Neural crest cell (in vitro differentiated cells): ENCODE results near the gene ADRA2B. TPM values are rescaled to one million over a fixed set of nuclear protein-coding genes. Genes with fewer than 3 reads are reported as not detected.

Experiments used
- DNase-seq: peaks from one replicate; pipeline ENCODE4 v3.0.0; 2021; ENCODE audit warnings: low read depth, mixed read lengths, low spot score
- H3K27ac Mint-ChIP-seq: one replicate; pipeline ENCODE4 v1.8.0; 2021; ENCODE audit warnings: mild to moderate bottlenecking, mixed read lengths; ENCODE audit not compliant: unreplicated experiment
- H3K27me3 Mint-ChIP-seq: 2 replicates; pipeline ENCODE4 v1.8.0; 2021; ENCODE audit warnings: low read depth, mild to moderate bottlenecking, mixed read lengths
- H3K36me3 Mint-ChIP-seq: 2 replicates; pipeline ENCODE4 v1.8.0; 2021; ENCODE audit warnings: low read depth, mild to moderate bottlenecking, mixed read lengths
- H3K4me1 Mint-ChIP-seq: 2 replicates; pipeline ENCODE4 v1.8.0; 2021; ENCODE audit warnings: mixed read lengths
- H3K4me3 Mint-ChIP-seq: one replicate; pipeline ENCODE4 v1.8.0; 2021; ENCODE audit warnings: mild to moderate bottlenecking, mixed read lengths
- H3K9me3 Mint-ChIP-seq: 2 replicates; pipeline ENCODE4 v1.8.0; 2021; ENCODE audit warnings: mixed read lengths
- total RNA-seq: library from RNA; stranded (reverse); gene quantifications from 2 replicates; pipeline ENCODE4 v1.2.1, GENCODE V29; 2021
- TF ChIP-seq, protein P1 (sequence below): fragments of 200-600 bp; sonication (generic); conservative IDR thresholded peaks from 2 replicates; pipeline ENCODE4 v1.5.0; 2021; ENCODE audit warnings: antibody characterized with exemption, mild to moderate bottlenecking

The ADRA2B gene
- total RNA-seq, 1 donor from 2014 or later, result 0.79 TPM

DNA sequence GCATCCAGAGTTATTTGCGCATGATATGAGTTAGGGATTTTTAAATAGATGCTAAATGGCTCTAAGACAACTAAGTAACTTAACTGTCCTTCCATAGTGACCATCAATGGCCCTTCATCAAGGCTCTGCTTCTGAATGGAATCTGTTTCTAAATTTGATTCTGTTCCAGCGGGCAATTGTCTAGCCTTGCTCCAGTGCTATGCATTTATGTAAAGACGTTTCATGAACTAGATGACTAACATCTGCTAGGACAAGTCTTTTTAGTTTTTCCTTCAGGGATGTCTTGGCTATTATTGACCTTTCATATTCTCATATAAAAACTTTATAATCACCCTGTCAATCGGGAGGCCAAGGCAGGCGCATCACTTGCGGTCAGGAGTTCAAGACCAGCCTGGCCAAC, 12.1 kb upstream of the ADRA2B start:
- no peak overlapping the region for H3K4me3 Mint-ChIP-seq
- no peak for DNase-seq
- H3K27me3 Mint-ChIP-seq, result peaks cover 26% of the 10 kb centered on the region
- H3K36me3 Mint-ChIP-seq, result no peaks in the 10 kb centered on the region
- H3K4me1 Mint-ChIP-seq, result no peaks in the 10 kb centered on the region
- TF ChIP-seq, protein P1, sequence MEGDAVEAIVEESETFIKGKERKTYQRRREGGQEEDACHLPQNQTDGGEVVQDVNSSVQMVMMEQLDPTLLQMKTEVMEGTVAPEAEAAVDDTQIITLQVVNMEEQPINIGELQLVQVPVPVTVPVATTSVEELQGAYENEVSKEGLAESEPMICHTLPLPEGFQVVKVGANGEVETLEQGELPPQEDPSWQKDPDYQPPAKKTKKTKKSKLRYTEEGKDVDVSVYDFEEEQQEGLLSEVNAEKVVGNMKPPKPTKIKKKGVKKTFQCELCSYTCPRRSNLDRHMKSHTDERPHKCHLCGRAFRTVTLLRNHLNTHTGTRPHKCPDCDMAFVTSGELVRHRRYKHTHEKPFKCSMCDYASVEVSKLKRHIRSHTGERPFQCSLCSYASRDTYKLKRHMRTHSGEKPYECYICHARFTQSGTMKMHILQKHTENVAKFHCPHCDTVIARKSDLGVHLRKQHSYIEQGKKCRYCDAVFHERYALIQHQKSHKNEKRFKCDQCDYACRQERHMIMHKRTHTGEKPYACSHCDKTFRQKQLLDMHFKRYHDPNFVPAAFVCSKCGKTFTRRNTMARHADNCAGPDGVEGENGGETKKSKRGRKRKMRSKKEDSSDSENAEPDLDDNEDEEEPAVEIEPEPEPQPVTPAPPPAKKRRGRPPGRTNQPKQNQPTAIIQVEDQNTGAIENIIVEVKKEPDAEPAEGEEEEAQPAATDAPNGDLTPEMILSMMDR, result no peak
- H3K9me3 Mint-ChIP-seq, result no peaks in the 10 kb centered on the region
- H3K27ac Mint-ChIP-seq, result no peak overlapping the region

DNA sequence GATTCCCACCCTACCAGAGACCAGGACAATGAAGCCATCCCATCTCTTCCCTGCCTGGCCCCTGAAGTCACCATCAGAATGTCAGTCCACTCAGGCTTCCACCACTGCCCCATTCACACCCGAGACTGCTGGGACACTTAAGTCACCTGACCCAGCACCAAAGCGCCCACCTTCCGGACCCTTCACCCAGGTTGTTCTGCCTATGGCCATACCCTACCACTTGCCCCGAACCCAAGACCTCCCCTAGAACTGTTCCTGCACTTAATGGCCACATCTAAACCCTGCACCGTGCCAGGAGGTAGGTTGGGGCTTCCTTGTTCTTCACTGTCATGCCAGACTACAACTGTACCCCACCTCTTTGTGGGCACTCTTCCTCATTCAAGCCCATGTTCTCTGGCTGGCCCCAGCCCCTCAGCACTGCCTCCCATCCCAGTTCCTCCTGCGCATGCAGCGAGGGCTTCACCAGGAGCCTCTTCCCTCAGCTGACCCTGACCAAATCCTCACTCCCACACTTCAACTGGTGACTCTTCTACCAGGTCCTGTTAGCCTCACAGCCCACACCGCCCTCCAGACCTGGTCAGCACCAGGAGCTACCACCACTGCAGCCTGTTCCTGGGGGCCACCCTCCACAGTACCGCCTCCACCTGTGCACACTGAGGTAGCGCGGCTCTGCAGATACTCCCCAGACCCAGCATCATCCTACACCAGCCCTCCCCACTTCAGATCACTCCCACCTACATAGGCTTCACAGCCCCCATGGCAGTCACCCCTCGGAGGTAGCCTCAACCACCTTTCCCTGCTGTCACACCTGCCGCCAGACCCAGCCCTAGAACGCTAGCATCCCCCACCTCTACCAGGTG, 8.3 kb upstream of the ADRA2B start:
- Mint-ChIP-seq H3K27me3 (peaks cover 37% of the 10 kb centered on the region), H3K27ac (no peak overlapping the region)
- DNase-seq, result no peak

DNA sequence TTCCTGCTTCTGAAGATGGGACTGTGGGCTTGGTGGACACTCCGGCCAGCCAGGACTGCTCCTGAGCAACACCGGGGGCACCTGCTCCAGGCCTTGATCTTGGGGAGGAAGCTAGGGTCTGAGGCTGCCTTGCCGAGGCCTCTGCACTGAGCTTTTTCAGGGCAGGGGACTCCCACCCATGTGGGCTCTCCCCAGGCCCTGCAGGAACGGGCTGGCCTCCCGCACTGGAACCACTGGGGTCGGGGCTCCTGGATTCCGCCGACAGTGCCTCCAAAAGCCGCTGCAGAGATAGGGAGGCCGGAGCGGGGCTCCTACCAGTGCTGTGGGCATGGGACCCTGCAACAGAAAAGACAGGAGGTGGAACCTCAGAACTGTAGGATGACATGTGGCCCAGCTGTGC, 7.6 kb upstream of the ADRA2B start:
- Mint-ChIP-seq H3K36me3 (no peaks in the 10 kb centered on the region), H3K4me3 (no peak overlapping the region), H3K27ac (no peak overlapping the region), H3K4me1 (no peaks in the 10 kb centered on the region), H3K9me3 (no peaks in the 10 kb centered on the region), H3K27me3 (peaks cover 41% of the 10 kb centered on the region)
- no peak for DNase-seq
- TF ChIP-seq, protein P1, result no peak

More for the DNA sequence above, 8.3 kb upstream of the ADRA2B start:
- Mint-ChIP-seq H3K36me3 (no peaks in the 10 kb centered on the region), H3K9me3 (no peaks in the 10 kb centered on the region), H3K4me3 (no peak overlapping the region), H3K4me1 (no peaks in the 10 kb centered on the region)
- TF ChIP-seq, protein P1, result no peak

DNA sequence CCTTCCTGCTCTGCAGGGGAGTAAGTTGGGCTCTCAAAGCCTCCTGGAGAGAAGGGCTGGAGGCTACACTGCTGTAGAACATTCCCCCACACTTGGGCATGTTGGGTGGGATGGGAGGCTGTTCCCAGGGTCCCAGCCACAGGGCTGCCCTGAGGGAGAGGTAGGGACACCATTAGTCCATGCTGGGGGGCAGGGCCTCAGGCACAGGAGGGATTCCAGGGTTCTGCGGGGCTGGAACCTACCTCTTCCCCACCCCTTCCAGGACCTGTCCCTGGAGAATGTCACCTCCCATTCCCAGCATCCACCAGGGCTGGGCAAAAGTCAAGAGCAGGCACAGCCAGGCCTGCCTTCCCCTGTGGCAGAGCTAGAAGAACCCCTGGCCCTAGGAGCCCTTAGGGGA, 6.9 kb upstream of the ADRA2B start:
- H3K4me1 Mint-ChIP-seq, result no peaks in the 10 kb centered on the region
- H3K27me3 Mint-ChIP-seq, result peaks cover 43% of the 10 kb centered on the region

DNA sequence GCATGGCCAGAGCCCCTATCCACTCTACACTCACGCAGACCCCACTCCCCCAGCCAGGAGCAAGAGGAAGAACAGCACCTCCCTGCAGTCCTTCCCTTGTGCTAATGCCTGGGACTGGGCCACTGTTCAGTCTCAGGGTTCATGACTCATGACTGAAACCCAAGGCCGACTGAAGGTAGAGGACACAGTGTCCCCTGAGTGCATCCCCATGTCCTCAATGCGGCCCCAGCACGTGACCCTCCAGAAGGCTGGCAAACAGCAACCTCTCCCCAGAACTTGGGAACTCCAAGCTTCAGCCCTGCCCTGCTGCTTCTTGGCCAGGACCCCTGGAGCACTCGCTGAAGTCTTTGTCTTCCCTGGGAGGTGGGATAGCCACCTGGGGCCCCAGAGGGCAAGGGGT, 6.0 kb upstream of the ADRA2B start:
- no peak for DNase-seq
- Mint-ChIP-seq H3K4me1 (peaks cover 4% of the 10 kb centered on the region), H3K4me3 (no peak overlapping the region), H3K36me3 (no peaks in the 10 kb centered on the region), H3K27ac (no peak overlapping the region), H3K27me3 (peaks cover 47% of the 10 kb centered on the region), H3K9me3 (no peaks in the 10 kb centered on the region)
- TF ChIP-seq, protein P1, result no peak

More for the DNA sequence above, 6.9 kb upstream of the ADRA2B start:
- no peak for DNase-seq
- no peaks in the 10 kb centered on the region for H3K9me3 Mint-ChIP-seq
- no peak overlapping the region for H3K27ac Mint-ChIP-seq
- H3K4me3 Mint-ChIP-seq, result no peak overlapping the region
- TF ChIP-seq, protein P1, result no peak
- no peaks in the 10 kb centered on the region for H3K36me3 Mint-ChIP-seq
